HG02870 (cell line): ENCODE results near the gene ZNF148.
A peak's percentile ranks its signal among the peaks of the same experiment; 100 is the strongest.

Experiments used
- ATAC-seq: cut with Tn5 transposase; IDR thresholded peaks from one replicate; pipeline ENCODE4 v1.9.1; 2021; ENCODE audit warnings: mild to moderate bottlenecking, moderate library complexity; ENCODE audit not compliant: unreplicated experiment

Gene ZNF148

DNA sequence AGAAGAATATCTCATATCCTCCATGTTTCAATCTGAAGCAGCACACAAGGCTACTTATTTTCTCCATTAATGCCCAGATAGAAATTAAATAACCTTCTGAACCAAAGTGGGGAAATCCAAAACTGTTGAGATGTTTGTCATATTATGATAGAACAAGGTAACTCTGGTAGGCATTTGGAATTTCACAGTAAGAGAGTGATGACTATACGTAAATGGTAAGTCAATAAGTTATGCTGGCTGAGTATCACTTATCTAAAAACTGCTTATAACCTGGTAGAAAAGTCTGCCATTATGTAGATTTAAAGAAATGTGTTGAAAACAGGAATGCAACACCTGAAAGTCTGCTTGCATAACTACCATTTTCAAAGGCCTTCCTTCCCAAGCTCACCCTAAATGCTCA lies 145.4 kb downstream of the ZNF148 start:
- no peak for ATAC-seq

DNA sequence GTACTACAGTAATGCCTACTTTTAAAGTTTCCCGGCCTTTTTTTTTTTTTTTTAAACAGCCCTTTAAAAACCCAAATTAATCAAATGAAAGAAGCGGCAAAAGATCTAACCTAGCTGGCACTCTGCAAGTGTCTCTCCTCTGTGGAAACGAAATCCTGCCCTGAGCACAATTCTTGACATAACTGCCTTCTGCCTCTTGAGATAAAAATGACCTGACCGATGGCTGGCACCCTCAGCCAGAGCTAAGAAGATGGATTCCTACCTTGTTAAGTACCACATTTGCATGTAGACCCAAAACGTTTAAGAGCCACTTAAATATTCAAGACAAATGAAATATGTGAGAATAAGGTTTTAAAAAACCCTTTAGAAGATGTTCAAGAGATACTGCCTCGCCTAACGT lies 146.0 kb downstream of the ZNF148 start:
- no peak for ATAC-seq

DNA sequence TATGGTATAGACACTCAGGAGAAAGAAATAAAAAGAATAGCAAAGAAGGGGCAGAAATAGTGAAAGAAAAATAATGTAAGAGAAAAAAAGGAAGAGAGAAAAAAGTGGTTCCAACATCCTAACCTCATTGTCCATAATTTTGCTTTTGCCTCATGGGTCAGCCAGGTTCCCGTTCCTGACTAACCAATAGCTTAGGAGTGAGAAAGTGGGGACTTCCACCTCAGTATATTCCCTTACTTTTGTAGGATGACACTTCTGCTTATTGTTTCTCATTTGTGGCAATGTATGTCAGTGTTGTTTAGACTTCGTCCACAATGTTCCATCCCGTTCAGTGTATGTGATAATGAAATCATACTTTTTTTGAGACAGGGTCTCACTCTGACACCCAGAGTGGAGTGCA lies 153.3 kb downstream of the ZNF148 start:
- ATAC-seq = no peak

DNA sequence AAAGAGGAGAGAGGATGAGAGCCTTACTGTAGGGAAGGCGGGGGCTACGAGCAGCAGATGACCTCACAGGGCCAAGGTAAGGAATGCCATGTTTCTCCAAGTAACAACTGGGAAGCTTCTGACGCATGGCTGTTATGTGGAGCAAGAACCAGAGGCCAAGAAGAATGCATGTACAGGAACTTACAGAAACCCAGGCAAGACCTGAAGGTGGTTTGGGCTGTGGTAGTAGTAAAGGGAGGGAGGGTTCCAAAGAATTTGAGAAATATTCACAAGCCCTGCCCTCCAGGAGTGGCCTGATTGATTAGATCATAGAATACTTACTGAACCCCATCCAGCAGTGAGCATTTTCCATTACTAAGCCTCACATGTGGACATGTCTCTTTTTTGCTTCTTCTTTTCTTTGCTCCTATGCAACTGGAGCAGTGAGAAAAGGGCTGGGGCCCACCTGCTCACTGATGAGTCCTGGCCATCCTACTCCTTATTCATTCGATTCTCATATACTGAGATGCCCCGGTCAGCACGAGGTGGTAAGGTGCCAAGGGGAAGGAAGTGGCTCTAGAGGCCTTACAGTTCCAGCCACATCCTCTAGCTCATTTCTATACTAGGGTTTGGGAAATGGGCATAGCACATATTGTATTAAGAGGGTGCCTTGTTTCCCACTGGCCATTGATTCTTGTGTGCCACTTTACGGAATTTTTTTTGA lies 154.2 kb downstream of the ZNF148 start:
- no peak for ATAC-seq

DNA sequence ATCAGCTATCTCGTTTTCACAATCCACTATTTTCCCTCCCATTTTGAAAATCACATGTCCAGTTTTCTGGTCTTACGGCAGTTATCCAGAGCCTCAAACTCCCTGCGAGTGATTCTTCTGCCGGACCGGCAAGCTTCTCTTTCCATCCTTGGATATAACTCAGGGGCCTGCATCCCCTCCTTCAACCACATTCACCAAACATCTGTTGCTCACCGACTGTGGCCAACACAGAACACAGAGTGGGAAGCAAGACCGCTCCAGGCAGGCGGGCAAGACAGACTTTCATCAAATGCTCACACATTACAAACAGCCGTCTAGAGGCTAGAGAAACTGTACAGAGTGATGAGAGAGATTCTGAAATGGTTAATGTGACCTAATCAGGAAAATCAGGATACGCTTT lies 154.9 kb downstream of the ZNF148 start:
- no peak for ATAC-seq

DNA sequence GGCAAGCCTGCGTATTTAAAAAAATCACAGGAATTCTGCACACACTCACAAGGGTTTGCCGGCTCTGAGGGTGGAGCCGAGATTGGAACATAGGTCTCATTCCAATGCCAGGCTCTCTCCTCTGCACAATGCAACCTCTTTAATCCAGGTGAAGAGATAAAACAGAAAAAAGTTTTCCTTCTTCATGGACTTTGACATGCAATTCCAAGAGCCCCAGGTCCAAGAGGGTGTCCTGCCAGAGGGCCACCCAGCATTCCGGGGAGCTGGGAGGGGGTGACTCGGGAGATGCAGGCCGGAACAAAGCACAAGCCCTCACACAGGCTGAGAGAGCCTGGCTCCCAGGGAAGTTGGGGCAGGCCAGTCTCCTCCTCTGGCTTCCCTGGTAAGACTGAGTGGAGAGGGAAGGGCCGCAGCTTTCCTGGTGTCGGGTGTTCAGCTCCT lies 155.8 kb downstream of the ZNF148 start:
- no peak for ATAC-seq

DNA sequence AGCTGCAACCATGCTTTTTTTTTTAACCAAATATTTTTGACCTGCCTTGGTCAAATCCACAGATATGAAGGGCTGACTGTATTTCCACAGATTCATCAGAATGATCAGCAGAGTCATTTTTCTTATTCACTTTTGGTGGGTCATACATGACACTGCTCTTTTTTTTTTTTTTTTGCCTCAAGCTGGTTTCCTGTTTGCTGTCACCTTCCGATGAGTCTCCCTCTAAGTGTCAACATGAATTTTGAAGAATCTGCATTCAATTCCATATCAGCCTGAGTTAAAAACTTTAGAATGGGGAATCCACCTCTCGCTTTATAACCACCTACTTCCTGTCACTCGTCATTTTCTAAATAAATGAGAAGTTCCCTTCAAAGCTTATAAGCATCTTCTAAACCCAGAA lies 160.4 kb downstream of the ZNF148 start:
- ATAC-seq = no peak

DNA sequence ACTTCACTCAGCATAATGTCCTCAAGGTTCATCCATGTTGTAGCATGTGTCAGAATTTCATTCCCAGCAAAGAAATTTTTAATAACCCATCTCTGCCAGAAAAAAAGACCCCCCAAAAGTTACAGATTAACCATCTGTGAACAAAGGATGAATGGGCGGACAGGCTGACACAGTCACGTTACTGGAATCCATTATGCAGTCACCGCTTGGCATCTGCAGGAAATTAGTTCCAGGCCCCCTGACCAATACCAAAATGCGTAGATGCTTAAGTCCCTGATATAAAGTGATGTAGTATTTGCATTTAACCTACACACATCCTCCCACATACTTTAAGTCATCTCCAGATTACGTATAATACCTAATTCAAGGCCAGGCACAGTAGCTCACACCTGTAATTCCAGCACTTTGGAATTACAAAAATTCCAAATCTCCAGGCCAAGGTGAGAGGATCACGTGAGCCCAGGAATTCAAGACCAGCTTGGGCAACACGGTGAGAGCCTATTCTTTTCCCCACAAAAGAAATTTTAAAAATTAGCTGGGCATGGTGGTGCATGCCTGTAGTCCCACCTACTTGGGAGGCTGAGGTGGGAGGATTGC lies 161.1 kb downstream of the ZNF148 start:
- no peak for ATAC-seq

DNA sequence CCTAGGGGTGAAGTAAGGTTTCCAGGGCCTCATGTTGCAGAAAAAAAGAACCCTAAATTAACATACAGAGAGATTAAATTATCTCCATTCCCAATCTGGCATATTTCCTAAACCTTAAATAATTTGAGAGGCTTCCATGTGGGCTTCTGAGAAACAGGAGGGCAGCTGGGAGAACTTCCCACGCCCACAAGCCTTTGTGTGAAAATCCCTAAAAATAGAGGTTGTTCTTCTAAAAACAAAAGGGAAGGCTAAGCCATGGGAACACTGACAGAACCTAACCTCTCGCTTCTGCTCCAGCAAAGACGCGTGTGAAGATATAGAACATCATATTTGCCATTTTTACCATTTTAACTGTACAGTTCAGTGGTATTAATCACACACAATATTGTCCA lies 161.8 kb downstream of the ZNF148 start:
- no peak for ATAC-seq

DNA sequence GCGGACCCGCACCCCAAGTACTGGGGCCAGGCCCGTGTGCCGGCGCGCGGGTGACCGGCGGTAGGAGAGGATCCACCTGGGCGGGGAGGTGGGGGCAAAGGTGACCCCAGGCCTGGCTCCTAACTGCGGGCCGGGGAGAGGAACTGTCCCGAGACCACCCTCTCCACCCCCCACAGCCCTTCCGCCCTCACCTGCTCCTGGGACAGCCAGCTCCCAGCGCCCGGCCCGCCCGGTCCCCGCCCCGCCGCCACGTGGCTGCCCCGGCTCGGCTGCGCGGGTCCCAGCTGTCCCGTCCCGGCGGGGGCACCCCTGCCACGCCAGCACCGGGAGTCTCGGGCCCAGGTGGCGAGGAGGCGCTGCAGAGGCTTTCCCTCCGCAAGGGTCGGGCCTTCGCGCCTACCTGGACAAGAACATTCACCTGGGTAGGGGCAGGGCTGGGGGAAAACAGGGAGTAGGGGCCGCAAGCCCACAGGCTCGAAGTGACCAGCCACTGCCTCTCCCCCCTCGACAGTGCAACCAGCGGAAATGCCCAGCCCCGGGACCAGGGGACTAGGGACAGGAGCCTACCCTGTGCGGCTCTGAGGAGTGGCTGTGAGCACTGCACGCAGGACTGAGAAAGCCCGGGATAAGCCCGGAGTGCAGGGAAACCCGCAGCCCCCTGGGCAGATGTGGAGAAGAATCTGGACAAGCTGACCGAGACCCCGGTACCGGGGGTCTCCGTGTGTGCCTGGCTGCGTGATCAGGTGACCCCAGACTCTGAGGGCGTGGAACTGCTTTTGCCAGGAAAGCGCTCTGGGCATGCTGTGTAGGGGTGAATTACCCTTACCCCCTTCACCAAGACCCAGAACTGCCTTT lies 162.4 kb downstream of the ZNF148 start, which contains the start of gene SLC12A8:
TSS of gene SLC12A8 (minus strand) at position 240 of the 855 bp plus-strand sequence. CDS start 1,399 bp downstream, outside the sequence.
- no peak for ATAC-seq

DNA sequence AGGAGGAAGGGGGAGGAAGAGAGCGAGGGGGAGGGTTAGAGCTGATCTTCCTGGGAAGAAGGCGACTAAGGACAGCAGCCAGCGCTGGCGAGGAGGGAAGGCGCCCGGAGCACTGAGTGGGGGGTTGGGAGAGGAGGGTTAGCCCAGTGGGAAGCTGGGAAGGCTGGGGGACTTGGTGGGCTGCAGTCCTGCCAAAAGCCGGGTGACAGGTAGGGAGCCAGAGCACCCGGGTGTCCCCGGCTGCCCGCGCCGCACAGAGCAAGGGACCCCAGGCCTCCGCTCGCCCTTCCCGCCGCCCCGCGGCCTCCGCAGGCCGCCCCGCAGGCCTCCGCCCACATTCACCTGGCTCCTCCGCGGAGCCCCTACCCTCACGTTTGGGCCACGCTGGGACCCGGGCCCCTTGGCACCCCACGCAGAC lies 163.0 kb downstream of the ZNF148 start:
- ATAC-seq = no peak

DNA sequence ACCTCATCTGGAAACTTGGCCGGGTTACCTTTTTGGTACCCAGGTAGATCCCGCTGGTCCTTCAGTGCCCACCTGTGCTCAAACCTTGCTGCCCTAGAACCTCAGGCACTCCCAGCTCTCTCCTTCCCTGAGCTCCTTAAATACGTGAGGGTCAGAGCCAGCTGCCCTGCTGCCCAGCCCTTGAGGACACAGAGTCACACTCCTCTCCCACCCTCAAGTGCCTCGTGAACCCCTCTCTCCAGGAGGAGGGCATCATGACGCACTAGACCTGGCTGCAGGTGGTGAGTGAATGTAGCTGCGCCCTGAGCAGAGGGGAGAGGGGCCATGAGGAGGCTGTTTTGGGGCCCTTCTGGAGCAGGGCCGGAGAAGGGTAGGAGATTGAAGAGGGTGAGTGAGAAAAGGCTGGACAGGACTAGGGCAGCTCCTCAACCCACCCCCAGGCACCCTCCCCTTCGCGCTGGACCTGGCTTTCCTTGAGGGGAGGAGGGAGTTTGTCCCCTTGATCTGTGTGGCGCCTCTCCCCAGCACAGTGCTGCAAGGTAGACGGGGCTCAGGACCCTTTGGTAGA lies 163.5 kb downstream of the ZNF148 start:
- ATAC-seq = no peak

DNA sequence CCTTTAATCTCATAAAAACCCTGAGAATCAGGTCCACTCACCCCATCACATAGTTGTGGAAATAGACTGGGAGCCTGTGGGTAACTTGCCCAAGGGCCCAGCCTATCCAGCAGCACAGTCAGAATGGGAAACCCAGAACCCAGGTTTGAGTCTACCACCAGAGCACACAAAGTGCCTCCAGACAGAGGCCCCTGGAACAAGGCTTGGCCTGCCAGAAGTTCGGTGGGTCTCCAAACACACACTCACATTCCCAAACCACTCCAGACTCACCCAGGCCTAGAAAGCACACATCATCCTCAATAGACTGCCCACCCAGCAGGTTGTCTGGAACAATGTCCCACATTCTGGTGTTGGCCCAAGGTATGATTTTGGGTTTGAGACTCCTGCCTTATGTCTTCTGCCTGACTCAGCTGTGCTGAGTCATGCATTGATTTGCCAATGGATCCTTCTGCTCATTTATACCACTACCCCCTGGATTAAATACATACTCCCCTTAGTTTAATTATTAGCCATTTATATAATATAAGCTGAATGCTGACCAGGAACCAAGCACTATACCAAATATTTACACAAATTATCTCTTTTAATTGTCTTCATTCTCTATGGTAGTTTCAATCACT lies 167.1 kb downstream of the ZNF148 start:
- no peak for ATAC-seq

DNA sequence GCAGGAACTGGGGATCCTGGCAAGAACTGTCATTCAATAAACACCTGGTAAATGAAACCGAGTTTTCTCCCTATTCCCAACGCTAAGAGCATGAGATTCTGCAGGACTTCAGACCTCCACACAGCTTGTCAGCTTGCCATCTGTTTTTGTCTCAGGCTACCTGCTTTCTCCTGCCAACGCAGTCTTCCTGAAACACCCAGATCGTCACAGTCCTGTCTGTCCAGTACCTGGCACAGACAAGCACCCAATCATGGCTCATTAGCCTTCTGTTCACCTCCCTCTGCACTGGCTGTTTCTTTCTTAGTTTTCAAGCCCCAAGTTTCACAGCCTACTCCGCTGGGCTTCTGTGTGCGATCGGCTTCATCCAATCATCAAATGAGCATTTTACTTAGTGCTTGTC lies 167.6 kb downstream of the ZNF148 start:
- no peak for ATAC-seq

DNA sequence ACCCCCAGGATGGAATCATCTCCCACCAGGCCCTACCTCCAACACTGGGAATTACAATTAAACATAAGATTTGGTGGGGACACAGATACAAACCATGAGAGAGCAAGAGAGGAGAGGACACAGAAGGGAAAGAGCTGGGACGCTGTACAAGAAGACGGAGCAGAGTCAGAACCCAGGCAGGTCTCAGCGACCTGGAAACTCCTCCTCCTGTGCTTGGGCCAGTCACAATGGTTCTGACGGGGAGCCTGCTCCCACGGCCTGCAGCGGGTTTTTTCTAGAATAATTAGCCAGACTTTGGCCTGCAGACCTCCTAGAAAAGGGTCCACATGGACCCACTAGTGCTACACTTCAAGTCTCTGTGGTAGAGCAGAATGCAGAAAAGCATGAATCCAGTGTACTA lies 168.2 kb downstream of the ZNF148 start:
- ATAC-seq = no peak

DNA sequence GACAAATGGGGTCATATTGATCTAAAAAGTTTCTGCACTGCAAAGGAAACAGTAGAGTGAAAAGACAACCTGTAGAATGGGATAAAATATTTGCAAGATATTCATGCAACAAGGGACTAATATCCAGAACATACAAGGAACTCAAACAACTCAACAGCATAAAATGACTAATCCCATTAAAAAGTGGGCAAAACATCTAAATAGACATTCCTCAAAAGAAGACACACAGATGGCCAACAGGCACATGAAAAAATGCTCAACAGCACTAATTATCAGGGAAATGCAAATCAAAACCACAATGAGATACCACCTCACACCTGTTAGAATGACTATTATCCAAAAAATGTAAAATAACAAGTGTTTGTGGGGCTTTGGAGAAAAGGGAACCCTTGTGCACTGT lies 171.4 kb downstream of the ZNF148 start:
- ATAC-seq = no peak

DNA sequence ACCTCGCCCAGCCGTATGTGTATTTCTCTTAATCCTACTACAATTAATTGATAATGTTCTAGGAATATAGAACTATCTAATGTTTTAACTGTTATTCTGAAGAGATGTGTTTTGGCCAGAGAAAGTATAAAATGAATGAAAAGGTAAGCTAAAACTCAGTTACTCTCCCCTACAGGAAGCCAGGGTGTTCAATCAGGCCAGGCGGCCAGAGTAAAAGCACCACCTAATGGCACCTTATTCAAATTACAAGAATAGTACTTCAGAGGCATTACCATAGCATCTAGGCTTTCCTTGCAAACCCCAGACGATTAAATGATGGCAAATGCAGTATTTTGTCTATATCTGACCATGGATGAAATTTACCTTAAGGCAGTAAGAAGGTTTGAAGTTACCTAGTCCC lies 172.9 kb downstream of the ZNF148 start:
- no peak for ATAC-seq

DNA sequence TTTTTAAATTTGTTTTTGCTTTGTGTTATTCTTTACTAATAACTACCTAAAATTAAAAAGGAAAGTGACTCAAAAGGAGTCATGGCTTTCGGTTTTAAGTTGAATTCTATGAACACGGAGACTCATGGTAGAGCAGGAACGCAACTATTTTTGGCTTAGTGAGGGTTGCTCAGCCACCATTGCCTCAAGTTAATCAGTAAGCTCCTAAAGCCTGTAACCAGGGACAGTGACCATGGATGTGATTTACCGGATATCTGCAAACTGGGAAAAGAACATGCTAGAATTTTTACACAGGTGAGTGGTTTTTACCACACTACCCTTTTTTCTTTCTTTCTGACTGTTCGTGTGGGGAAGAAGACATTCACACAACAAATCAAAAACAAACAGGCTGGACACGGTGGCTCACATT lies 174.4 kb downstream of the ZNF148 start:
- ATAC-seq = peak; percentile 77

DNA sequence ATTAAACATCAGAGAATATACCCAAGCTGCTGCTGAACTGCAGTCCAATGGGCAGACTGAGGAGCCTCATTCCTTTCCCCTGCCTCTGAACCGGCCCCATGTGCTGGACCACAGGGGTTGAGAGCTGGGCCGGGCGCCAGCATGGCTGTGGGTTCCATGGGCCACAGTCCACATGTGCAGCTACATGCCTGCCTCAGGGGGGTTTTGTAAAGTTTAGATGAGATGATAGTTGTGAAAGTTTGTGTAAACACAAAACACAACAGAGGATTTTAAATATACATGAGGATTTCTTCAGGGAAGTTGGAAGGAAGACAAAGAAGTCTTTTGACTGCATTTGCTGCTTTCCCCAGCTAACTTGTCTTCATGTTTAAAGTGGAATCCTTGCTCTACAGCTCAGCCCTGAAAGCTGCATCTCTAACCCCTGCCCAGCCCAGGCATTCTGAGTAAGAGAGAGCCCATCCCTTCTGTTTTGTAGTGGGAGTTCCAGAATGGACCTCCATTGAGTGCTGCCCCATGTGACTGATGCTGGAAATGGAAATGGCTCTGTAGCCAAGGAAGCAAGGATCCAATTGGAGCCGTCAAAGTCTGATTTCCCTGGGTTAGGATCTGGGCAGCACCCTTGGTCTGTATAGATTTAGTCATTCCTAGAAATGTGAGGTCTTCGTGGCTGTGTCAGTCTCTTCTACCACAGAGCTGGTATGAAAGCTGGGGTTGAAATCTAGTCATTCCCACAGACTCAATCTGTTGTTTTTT lies 180.1 kb downstream of the ZNF148 start:
- ATAC-seq = no peak
